GM12878 (cell line): Measurements from ENCODE around the gene CCDC102B.

Source experiments
- BHLHE40 ChIP-seq, 2 experiments: fragments of 450-650 bp in 1 of 2; IDR thresholded peaks; 2 replicates each; pipeline ENCODE4 v1.6.1; 2011 to 2017; ENCODE audit warnings: low read depth in 2 of 2, borderline replicate concordance in 1 of 2, improper control_type of control experiment in 1 of 2, low read length in 1 of 2, mild to moderate bottlenecking in 1 of 2
- CEBPB ChIP-seq, 2 experiments: fragments of 150-350 bp in 1 of 2; IDR thresholded peaks; 2 replicates each; pipeline ENCODE4 v1.6.1; 2012 to 2014; ENCODE audit warnings: low read depth in 2 of 2, low read length in 2 of 2, borderline replicate concordance in 1 of 2, inconsistent platforms in 1 of 2
- CREM ChIP-seq: IDR thresholded peaks from 2 replicates; pipeline ENCODE4 v1.6.1; 2014; ENCODE audit warnings: antibody characterized with exemption, low read depth
- CTCF ChIP-seq, 3 experiments: IDR thresholded peaks in 2 of 3; conservative IDR thresholded peaks in 1 of 3; 2 replicates each; pipeline ENCODE4 v1.5.1; 2011; ENCODE audit warnings: low read depth in 3 of 3, low read length in 3 of 3, mild to moderate bottlenecking in 3 of 3, control low read depth in 2 of 3, moderate library complexity in 2 of 3, inconsistent platforms in 1 of 3, mixed read lengths in 1 of 3; ENCODE audit not compliant: control insufficient read depth in 2 of 3, insufficient read depth in 1 of 3; ENCODE audit errors: extremely low read depth in 1 of 3
- EP300 ChIP-seq, 2 experiments: fragments of 150-350 bp in 1 of 2; IDR thresholded peaks; 2 replicates each; pipeline ENCODE4 v1.6.1; 2011 to 2012; ENCODE audit warnings: low read depth in 2 of 2, low read length in 2 of 2, borderline replicate concordance in 1 of 2, improper control_type of control experiment in 1 of 2, inconsistent platforms in 1 of 2; ENCODE audit not compliant: control insufficient read depth in 1 of 2
- KDM1A ChIP-seq: fragments of 200-600 bp; sonication (generic); IDR thresholded peaks from 2 replicates; pipeline ENCODE4 v1.6.1; 2016; ENCODE audit warnings: borderline replicate concordance
- MYC ChIP-seq: IDR thresholded peaks from 2 replicates; pipeline ENCODE4 v1.6.1; 2011; ENCODE audit warnings: mild to moderate bottlenecking, low read length, moderate library complexity, inconsistent platforms; ENCODE audit not compliant: insufficient read depth, insufficient replicate concordance, insufficient read length, severe bottlenecking
- NR2C2 ChIP-seq: IDR thresholded peaks from 2 replicates; pipeline ENCODE4 v1.6.1; 2011; ENCODE audit warnings: borderline replicate concordance, low read depth; ENCODE audit not compliant: control insufficient read depth, insufficient read length
- POLR2A ChIP-seq: IDR thresholded peaks from 2 replicates; pipeline ENCODE4 v1.6.1; 2011; ENCODE audit warnings: low read depth, mild to moderate bottlenecking, low read length
- RAD51 ChIP-seq: fragments of 450-650 bp; IDR thresholded peaks from 2 replicates; pipeline ENCODE4 v1.6.1; 2016; ENCODE audit warnings: moderate library complexity, mild to moderate bottlenecking, inconsistent platforms
- SREBF1 ChIP-seq: IDR thresholded peaks from 2 replicates; pipeline ENCODE4 v1.6.1; 2012; ENCODE audit warnings: mild to moderate bottlenecking, low read length
- YY1 ChIP-seq: IDR thresholded peaks from 2 replicates; pipeline ENCODE4 v1.6.1; 2011; ENCODE audit warnings: low read depth, mild to moderate bottlenecking, low read length
- ZNF687 ChIP-seq: fragments of 450-650 bp; IDR thresholded peaks from 2 replicates; pipeline ENCODE4 v1.6.1; 2017; ENCODE audit warnings: mild to moderate bottlenecking, moderate library complexity

GRCh38 chr18:68855491-68855890 lies 57.6 kb downstream of the CCDC102B start:
- TF ChIP-seq EP300 (IDR thresholded peaks at IDR 0.05; ENCODE audit: borderline replicate concordance in 1 of 2, control insufficient read depth in 1 of 2, low read depth in 2 of 2, low read length in 2 of 2) (no peak), CEBPB (IDR thresholded peaks at IDR 0.05; ENCODE audit: borderline replicate concordance in 1 of 2, low read depth in 2 of 2, low read length in 2 of 2) (no peak), CTCF (IDR thresholded peaks at IDR 0.05 in 2 of 3, conservative IDR thresholded peaks at IDR 0.05 in 1 of 3; ENCODE audit: control insufficient read depth in 2 of 3, extremely low read depth in 1 of 3, insufficient read depth in 1 of 3, low read depth in 3 of 3, low read length in 3 of 3) (no peak), BHLHE40 (IDR thresholded peaks at IDR 0.05; ENCODE audit: borderline replicate concordance in 1 of 2, low read depth in 2 of 2, low read length in 1 of 2) (no peak), YY1 (no peak), MYC (no peak), NR2C2 (no peak), RAD51 (no peak), CREM (no peak), KDM1A (no peak), ZNF687 (no peak), POLR2A (no peak), SREBF1 (no peak)
